ENCODE results near the gene CCDC185.

Gene CCDC185

DNA sequence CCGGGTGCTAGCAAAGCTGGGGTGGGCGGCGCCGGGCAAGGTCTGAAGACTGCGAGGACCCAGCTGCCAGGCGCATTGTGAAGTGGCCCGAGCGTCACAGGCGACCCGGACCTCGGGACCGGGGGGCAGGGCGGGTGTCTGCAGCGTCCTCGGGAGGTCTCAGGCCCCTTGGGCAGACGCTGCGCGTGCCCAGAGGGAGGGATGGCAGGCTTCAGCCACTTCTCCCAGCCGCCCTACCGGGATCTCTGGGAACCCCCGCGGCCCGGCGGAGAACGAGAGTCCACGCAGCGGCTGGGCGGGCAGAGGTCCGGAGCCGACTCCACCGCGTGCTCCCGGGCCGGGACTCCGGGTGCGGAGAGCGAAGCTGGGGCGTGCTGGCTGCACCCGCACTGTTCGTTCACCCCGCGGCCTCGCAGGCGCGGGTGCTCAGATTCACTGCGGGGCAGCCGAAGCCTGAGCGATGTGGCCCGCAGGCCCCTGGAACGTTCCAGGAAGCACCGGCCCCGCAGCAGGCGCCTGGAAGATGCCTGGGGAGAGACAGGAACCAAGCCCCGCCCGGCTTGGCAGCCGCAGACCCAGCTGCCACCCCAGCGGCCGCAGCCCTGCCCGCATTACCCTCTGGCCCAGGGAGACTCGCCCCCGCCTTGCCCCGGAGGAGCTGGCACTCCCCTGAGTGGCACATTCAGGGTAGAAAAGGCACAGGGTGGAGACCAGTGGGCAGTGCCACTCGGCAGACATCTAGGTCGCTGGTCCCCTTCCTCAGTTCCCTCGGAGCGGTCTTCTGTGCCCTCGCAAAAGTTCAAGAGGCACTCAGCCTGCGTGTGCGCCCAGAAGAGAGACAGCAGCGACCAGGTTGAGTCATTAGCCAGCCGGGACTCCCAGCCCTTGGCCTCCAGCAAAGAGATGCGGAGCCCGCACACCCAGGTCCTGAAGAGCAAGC, at the start of gene CCDC185:
TSS of gene CCDC185 (plus strand) at position 141 of the 940 bp plus-strand sequence. CDS start at position 202, 61 bp downstream.
- DNase-seq (ENCODE audit: low read depth in 2 of 2): no peak

DNA sequence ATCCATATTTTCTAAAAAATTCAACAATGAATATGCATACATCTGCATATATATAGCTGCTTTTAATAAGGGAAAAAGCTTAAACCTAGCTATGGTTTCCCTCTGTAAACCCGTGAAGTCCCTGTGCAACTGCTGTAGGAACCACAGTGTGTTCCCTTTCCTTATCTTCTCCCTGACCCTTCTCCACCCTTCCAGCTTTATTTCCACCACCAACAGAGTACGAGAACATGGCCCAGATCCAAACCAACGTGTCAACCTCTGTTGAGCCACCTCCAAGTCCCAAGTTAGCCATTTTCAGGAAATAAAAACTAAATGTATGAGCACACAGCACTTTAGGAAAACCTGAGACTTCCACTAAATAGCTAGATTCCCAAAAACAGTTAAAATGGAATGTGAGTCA, 49.5 kb upstream of the CCDC185 start:
- DNase-seq (ENCODE audit: low read depth in 2 of 2): no peak

DNA sequence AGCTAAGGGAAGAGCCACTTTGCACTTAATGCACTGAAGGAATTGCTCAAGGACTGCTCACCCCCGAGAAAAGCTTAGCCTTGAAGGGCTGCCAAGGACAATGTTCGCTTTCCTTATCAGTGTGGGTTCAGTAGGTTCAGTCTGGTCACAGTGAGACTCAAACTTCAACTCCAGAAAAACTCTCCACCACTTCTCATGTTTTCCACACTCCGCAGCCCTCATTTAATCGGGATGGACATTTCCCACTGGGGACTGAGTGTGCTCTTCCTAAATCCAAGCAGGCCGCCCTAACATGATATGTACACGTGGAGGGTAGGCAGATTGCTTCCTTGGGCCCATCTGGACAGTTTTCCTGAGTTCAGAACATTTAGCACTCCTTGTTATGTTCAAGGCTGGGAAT, 48.7 kb upstream of the CCDC185 start:
- no peak for DNase-seq (ENCODE audit: low read depth in 2 of 2)

DNA sequence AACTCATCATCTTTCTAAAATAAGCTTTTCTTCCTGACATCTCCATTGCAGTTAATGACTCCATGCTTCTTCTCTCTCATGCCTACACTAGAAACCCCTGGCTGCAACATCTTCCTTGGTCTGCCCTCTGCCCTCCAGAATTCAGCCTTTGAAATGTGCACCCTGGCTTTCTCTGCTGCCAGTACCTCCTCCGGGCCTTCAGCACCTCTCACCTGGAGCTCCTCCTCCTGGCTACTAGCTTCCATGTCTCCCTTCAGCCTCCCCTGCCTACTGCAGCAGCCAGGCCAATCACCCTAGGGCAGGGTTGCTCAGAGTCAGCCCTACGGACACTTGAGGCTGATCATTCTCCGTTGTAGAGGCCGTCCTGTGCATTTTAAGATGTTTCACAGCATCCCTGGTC, 47.5 kb upstream of the CCDC185 start:
- DNase-seq (ENCODE audit: low read depth in 2 of 2): no peak

DNA sequence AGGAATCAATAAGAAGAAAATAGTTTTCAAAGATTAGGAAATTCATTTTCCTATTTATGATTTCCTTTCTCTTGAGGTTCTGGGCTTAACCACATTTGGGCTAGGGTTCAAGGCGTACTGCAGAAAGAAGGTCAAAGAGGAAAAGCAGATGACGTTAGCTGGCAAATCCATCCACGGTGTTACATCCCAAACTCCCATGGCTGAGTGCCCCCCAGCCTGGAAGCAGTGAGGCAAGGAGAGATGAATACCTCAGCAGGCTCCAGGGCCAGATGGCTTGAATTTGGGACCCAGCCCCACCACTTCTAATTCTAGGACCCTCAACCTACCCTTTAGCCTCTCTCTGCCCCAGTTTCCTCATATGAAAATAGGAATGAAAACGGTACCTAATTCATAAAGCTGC, 46.9 kb upstream of the CCDC185 start:
- DNase-seq (ENCODE audit: low read depth in 2 of 2): no peak

DNA sequence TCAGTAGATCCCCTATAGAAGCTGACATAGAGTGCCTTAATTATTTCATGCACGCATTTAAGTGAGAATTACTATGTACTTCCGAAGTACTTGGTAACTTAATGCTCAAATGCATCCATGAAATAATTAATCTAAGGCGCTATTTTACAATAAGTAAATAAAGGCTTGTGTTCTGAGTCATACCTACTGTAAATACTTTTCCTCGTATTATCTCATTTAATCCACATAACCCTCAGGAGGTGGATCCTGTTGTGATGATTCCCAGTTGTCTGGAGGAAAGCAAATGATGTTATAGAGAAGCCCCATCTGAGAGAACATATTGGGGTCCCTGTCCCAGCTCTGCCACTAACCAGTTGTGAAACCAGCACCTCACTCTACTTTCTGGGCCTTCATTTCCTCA, 45.6 kb upstream of the CCDC185 start:
- DNase-seq (ENCODE audit: low read depth in 2 of 2): no peak

DNA sequence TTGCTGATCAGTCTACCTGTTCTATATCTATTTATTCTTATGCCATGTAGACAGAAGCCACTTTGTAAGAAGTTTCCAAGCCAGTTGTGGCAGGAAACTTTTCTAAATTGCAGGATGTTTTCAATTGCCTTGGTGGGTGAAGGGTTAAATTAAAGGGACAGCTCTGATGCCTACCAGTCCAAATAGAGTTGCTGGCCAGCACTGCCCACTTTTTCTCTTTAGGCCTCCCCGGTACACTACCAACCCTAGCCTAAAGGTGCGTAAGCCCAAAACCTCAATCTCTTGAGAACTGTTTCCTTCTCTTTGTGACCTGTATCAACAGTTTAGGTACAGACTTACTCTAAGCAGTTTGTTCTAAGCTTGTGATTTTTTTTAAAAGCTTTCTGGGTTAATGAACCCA, 44.8 kb upstream of the CCDC185 start:
- DNase-seq (ENCODE audit: low read depth in 2 of 2): no peak

DNA sequence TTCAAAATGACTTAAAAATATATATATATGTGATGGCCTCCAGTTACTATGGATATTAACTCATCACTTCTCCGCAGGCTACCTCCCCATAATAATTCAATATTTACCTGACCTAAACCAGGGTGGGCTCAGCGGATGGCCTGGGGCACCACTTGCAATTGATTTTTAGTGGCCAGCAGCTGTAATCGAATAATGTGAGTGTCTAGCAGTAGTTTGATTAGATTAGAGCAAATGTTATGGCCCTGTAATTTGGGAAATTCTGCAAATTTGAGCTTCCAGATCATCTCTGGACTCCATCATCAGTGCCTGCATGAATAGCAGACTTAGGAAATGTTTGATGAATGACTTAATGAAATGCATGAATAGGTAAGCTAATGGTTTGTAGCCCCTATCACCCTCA, 44.0 kb upstream of the CCDC185 start:
- DNase-seq (ENCODE audit: low read depth in 2 of 2): no peak

DNA sequence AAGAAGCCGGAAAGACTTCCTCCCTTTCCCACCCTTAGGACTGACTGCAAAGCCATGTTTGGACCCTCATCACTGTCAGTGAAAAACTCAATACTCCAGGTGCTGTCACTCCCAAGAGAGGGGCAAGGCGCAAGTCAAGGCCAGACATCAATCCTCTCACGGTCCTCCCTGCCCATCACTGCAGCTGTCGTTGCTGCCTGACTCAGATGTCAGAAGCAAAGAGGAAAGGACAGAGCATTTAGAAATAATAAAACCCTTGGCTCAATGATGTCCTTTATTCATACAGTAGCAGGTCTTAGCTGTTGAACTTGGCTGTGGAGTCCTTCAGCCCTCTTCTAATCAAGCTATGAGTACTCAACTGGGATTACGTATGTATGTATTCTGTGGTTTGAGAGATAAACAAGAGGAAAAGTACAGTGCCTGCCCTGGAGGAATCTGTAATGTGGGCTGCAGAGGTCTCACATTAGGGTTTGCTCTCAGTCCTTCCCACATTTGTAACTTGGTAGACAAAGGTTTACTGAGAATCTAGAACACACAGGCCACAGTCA, 42.8 kb upstream of the CCDC185 start:
- DNase-seq (ENCODE audit: low read depth in 2 of 2): no peak

DNA sequence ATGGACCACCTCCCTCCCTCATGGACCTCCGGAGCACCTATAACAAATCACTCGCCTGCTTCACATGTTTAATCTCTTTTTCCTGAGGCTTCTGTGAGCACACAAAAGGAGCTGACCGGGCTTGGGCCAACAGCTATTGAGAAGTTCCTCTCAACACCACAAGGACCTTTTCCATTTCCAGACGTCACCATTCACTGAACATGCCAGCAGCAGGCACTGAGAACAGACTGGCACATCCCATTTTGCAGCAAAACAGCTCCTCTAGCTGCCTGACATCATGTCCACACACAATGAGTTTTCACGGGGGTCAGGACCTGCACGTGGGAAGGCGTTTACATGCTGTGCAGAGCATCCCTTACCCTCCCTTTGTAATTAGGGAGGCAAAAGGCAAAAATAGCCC, 40.3 kb upstream of the CCDC185 start:
- DNase-seq (ENCODE audit: low read depth in 2 of 2): no peak

DNA sequence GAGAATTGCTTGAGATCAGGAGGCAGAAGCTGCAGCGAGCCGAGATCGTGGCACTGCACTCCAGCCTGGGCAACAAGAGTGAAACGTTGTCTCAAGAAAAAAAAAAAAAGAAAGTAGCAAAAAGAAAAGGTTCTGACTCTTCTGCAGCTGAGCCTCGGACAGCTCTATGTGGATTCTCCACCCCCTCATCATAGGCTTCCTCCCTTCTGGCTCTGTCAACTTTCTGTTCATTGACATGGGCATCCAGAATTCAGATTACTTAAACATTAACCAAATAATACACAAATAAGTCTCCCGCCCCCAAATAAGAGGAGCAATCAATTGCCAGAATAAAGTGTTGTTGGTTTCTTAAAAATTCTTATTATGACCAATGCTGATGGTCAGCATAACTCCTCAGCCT, 39.3 kb upstream of the CCDC185 start:
- no peak for DNase-seq (ENCODE audit: low read depth in 2 of 2)

DNA sequence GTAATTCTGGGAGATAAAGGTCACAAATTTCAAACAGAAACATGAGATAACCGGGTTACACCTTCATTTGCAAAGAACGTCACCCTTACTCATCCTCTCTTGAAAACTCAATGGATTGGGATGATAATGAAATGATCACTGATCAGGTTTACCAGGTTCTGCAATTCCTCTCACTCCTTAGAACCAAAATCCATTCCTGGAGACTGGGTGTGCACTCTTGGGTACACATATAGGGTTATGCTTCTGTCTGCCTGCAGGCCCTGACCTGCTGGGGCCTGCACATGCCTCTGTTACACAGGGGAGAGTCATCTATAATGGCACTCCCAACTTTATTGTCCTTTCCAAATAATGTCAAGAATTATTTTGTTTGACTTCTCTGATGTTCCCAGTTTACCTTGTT, 37.5 kb upstream of the CCDC185 start:
- no peak for DNase-seq (ENCODE audit: low read depth in 2 of 2)

DNA sequence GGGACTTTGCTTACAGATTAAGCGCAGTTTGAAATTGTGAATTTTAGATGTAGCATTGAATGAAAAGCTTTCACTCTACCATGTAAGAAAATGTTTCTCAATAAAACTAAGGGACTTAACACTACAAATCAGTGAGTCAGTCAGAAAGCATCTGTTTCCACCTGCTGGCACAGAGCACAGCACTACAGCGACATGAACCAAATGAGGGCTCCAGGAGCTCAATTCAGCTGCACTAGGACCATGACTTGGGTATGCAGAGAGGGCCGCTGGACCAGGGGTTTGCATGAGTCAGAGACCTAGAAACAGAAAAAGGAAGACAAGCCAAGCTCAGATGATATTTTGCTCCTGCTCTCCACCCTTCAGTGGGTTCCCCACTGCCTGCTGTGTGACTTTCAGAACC, 34.4 kb upstream of the CCDC185 start:
- DNase-seq (ENCODE audit: low read depth in 2 of 2): no peak

DNA sequence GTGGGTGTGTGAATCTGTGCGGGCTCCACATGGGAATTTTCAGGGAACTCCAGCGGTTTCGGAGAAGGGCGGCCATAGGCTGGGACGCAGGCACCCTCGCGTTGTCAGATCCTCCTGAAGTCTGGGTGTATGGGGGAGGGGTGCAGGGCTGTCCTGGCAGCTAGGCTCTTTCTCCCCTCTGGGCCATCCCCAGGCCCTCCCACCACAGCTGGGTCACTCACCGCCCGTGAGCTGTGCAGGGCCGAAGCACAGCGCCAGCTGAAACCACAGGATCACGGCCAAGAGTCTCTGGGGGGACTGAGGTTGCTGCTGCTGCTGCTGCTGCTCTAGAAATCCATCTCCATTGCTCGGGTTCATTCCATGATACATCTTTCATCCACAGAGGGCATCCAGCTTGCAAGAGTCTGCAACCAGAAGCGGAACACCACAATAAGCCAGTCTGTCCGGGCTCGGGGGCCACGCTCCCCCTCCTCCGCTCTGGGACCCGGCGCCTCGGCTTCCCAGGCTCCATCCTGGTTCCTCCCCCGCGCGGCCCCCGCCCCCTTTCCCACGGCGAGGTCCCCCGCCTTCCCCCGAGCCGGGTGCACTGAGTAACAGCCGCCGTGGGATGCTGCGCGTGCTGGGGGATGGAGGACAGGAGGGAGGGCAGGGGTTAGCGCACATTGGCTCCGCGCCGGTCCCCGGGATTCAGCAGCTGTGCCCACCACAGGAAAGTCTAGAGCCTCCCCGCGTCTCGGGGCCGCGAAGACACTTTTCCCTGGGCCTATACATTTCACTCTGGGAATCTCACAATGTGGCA, 30.0 kb upstream of the CCDC185 start:
- DNase-seq (ENCODE audit: low read depth in 2 of 2): no peak

DNA sequence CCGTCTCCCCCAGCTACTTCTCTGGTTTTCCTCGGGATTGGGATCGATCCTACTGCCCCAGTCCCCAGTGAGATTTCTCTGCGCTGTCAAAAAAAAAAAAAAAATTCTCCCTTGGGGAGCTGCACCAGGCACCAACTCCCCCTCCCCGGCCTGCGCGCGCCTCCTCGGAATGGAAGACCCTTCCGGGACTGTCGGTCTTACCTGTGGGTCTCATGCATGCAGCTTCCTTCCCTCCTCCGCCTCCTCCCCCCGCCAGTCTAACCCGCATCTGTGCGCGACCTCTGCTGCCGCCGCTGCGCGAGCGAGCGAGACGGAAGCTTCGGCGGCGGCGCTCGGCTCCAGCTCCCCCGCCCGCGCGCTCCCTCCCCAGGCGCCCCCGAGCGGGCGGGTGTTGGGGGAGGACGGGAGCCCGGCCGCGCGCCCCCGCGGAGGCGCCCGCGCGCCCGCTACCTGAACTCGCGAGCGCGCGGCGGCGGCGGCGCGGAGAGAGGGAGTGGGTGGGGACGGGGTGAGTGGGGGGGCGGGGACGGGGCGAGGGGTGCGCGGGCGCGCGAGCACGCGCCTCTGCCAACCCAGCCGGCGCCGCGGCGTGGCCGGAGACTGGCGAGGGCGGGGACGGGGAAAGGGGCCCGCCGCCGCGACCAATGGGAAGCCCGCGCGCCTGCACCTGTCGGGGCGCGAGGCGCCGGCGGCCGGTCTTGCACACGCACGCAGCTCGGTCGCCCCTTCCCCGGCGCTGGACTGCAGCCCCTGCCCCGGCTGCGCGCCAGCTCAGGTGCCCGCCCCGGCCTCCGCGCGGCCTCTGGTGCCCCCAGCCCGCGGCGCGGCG, 29.1 kb upstream of the CCDC185 start, which contains the start of gene SUSD4:
TSS of gene SUSD4 (minus strand) at position 321 of the 829 bp plus-strand sequence. CDS start 751 bp downstream, outside the sequence.
- DNase-seq (ENCODE audit: low read depth in 2 of 2): peak; percentile 13 to 49

DNA sequence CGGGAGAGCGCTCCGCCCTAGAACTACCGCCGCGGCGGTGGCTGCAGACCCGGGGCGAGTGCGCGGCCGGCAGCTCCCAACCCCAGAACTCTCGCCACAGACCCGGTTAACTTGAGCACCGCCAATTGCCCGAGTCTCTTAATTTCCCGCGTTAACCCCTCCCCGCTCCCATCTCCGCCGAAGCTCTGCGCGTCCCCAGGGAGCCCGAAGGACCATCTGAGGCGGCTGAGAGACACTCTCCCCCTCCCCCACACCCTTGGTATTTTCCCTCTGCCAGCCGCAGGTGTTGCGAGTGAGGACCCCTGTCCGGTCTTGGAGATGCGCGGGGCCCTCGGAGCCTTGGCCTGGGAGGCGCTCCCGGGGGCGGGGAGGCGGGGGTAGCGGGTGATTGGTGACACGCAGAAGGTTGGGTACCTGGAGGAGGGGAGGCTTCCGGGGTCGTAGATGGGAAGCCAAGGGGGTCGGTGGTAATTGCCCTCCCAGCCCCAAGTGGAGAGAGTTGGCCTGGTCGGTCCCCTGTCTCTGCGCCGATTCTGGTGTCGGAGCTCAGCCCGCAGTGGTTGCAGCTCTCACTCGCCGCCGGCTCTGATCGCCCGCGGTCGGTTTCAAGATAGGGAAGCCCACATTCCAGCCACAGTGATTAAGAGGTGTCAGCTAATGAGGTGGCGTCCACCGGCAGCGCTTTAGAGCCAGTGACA, 28.4 kb upstream of the CCDC185 start:
- DNase-seq (ENCODE audit: low read depth in 2 of 2): no peak

DNA sequence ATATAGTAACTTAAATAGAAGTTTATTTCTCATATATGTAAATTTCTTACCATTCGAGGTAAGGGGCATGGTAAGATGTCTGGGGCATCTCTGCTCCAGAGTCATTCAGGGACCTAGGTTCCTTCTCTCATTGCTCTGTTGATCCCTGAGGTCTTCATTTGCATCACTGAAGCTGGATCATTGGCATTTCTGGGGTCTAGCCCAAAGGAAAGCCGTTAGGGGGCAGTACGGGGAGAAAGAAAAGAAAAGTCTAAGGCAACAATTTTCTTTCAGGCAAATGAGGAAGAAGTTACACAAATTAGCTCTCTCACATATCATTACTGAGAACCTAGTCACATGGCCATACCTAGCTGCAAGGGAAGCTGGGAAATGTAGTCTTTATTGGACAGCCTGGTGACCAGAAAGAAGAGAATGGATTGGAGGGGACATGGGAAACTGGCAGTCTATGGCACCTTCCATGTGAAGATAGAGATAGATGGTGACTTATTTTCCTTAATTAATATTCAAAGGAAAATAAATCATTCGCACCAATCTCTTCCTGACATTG, 19.1 kb upstream of the CCDC185 start:
- no peak for DNase-seq (ENCODE audit: low read depth in 2 of 2)

DNA sequence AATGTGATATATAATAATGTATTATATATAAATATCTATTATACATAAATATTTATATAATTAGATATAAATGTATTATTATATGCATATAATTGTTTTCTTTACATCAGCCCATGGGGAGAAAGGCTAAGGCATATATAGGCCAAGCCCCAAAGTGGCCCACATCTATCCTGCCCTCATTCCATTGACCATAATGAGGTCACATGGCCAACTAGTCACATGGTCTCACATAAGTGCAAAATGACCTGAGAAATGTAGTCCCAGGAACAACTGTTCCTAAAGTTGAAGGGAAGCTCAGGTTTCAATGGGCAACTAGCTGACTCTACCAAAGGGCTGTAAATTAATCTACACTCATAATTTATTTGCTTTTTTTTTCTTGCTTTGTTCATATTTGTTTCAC, 14.5 kb upstream of the CCDC185 start:
- DNase-seq (ENCODE audit: low read depth in 2 of 2): no peak

DNA sequence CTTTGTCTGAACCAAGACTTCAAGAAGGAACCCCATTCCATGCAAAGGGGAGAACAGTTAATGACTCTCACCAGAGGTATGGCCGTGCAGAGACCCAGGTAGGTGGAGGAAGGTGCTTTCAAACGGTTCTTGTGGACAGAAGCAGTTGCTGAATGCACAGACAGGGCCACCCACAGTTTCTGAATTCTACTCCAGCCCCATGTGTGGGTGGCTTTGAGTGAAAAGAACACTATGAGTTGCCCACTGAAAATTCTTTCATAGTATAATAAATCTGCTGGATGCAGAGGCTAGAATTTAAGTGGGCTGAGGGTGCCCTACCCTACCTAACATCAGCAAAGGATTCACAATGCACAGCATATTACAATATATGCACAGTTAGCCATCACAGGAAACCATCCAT, 7.2 kb upstream of the CCDC185 start:
- DNase-seq (ENCODE audit: low read depth in 2 of 2): no peak

DNA sequence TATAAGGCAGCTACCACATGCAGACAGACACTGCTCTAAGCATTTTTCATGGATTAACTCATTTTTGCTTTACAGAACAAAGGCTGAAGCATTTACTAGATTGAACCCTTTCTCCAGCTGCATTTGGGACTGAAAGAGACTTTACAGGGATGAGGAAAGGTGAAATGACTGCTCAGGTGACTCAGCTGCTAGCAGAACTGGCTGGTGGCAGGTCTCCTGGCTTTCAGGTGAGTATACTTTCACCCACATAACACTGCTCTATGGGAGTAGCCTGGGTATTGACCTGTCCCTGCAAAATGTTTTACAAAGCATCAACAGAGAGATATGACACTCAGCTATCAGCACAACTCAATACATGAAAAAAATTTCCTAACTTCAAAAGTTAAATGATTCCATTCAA, 2.6 kb upstream of the CCDC185 start:
- DNase-seq (ENCODE audit: low read depth in 2 of 2): no peak

DNA sequence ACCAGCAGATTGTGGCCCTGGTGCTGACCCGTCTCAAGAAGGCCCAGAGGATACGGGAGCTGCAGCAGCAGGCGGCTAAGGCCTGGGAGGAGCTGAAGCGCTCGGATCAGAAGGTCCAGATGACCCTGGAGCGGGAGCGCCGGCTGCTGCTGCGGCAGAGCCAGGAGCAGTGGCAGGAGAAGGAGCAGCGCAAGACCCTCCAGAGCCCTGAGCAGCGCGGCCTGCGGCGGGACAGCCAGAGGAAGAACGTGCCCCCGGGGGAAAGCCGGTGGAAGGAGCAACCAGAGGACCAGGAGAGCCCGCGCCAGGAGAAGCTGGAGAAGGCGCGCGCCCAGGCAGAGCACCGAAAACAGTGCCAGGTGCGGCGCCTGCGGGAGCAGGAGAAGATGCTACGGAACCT, 1.0 kb downstream of the CCDC185 start:
- no peak for DNase-seq (ENCODE audit: low read depth in 2 of 2)

Data from stimulated activated CD8-positive, alpha-beta memory T cell treated with anti-CD3 and anti-CD28 coated beads, Interleukin-7, amount 100 ng/mL, for 1 hour (primary cell).